Thyroid gland (tissue), 4 donors: ENCODE measurements around the gene SPEM3. TPM values are rescaled to one million over a fixed set of nuclear protein-coding genes. Genes with fewer than 3 reads are reported as not detected.

Experiments used
- total RNA-seq, 4 donors: library from RNA; depleted of rRNA; stranded (reverse); fragments of >200 nt; gene quantifications; one replicate each; pipeline ENCODE4 v1.2.3, GENCODE V29; 2016

Gene SPEM3
- total RNA-seq, 4 donors from 2014 or later = not detected

Other genes with a start within 250 kb of the SPEM3 start
- 1 to 10 TPM in 3 of 4 donors, not detected in 1; 3.0 to 6.5 (median 3.3) TPM for gene ASGR1, start 249.5 kb upstream of the SPEM3 start, total RNA-seq
- 10 to 100 TPM in 2 of 4 donors, 1 to 10 TPM in 2; 6.8 to 21.5 (median 12.4) TPM for gene DLG4, start 209.0 kb upstream of the SPEM3 start, total RNA-seq
- 1,000 to 10,000 TPM in 1 of 4 donors, 100 to 1,000 TPM in 3; 581 to 1,743 (median 795) TPM for gene ACADVL, start 208.9 kb upstream of the SPEM3 start, total RNA-seq
- gene DVL2, start 194.3 kb upstream of the SPEM3 start, total RNA-seq = 10 to 100 TPM; 45.3 to 68.6 (median 49.0) TPM
- gene PHF23, start 189.4 kb upstream of the SPEM3 start, total RNA-seq = 10 to 100 TPM; 19.8 to 39.5 (median 35.8) TPM
- gene GABARAP, start 186.4 kb upstream of the SPEM3 start, total RNA-seq = 100 to 1,000 TPM; 112 to 840 (median 273) TPM
- gene CTDNEP1, start 177.1 kb upstream of the SPEM3 start, total RNA-seq = 10 to 100 TPM; 35.1 to 70.4 (median 48.4) TPM
- gene ELP5, start 176.6 kb upstream of the SPEM3 start, total RNA-seq = 10 to 100 TPM; 27.4 to 49.0 (median 33.0) TPM
- gene CLDN7, start 166.4 kb upstream of the SPEM3 start, total RNA-seq = 100 to 1,000 TPM; 108 to 161 (median 144) TPM
- gene SLC2A4, start 147.1 kb upstream of the SPEM3 start, total RNA-seq = 10 to 100 TPM in 1 of 4 donors, 1 to 10 TPM in 3; 2.5 to 14.6 (median 3.9) TPM
- 1 to 10 TPM; 1.2 to 4.1 (median 2.1) TPM for gene YBX2, start 134.2 kb upstream of the SPEM3 start, total RNA-seq
- 100 to 1,000 TPM; 135 to 210 (median 144) TPM for gene EIF5A, start 121.2 kb upstream of the SPEM3 start, total RNA-seq
- 100 to 1,000 TPM in 2 of 4 donors, 10 to 100 TPM in 2; 69.5 to 130 (median 100) TPM for gene GPS2, start 113.5 kb upstream of the SPEM3 start, total RNA-seq
- gene NEURL4, start 99.5 kb upstream of the SPEM3 start, total RNA-seq = 10 to 100 TPM; 18.5 to 32.8 (median 22.5) TPM
- gene ACAP1, start 92.3 kb upstream of the SPEM3 start, total RNA-seq = 1 to 10 TPM in 3 of 4 donors, under 1 TPM in 1; 0.89 to 7.1 (median 3.8) TPM
- 10 to 100 TPM in 3 of 4 donors, 1 to 10 TPM in 1; 6.6 to 20.4 (median 18.7) TPM for gene KCTD11, start 76.7 kb upstream of the SPEM3 start, total RNA-seq
- not detected for gene TMEM95, start 73.7 kb upstream of the SPEM3 start, total RNA-seq
- 10 to 100 TPM; 11.0 to 30.2 (median 15.9) TPM for gene TNK1, start 47.8 kb upstream of the SPEM3 start, total RNA-seq
- gene PLSCR3, start 34.3 kb upstream of the SPEM3 start, total RNA-seq = 10 to 100 TPM; 18.3 to 21.6 (median 19.9) TPM
- 100 to 1,000 TPM in 1 of 4 donors, 10 to 100 TPM in 3; 27.8 to 133 (median 35.2) TPM for gene TMEM256, start 24.8 kb upstream of the SPEM3 start, total RNA-seq
- gene NLGN2, start 21.0 kb upstream of the SPEM3 start, total RNA-seq = 1 to 10 TPM; 2.2 to 6.3 (median 4.7) TPM
- not detected for gene SPEM1, start 8.5 kb upstream of the SPEM3 start, total RNA-seq
- under 1 TPM in 1 of 4 donors, not detected in 3; 0.40 TPM for gene SPEM2, start 3.2 kb upstream of the SPEM3 start, total RNA-seq
- gene TMEM102, start 6.6 kb downstream of the SPEM3 start, total RNA-seq = 10 to 100 TPM; 11.3 to 19.4 (median 16.4) TPM
- gene FGF11, start 10.7 kb downstream of the SPEM3 start, total RNA-seq = 10 to 100 TPM in 3 of 4 donors, 1 to 10 TPM in 1; 4.3 to 12.1 (median 10.5) TPM
- gene CHRNB1, start 16.2 kb downstream of the SPEM3 start, total RNA-seq = 10 to 100 TPM; 13.4 to 29.2 (median 19.8) TPM
- 10 to 100 TPM; 58.5 to 85.2 (median 79.9) TPM for gene ZBTB4, start 50.8 kb downstream of the SPEM3 start, total RNA-seq
- not detected for gene SLC35G6, start 52.6 kb downstream of the SPEM3 start, total RNA-seq
- 100 to 1,000 TPM in 2 of 4 donors, 10 to 100 TPM in 2; 47.6 to 125 (median 82.2) TPM for gene POLR2A, start 55.5 kb downstream of the SPEM3 start, total RNA-seq
- gene TNFSF12, start 120.2 kb downstream of the SPEM3 start, total RNA-seq = 10 to 100 TPM; 17.9 to 39.9 (median 30.8) TPM
- 10 to 100 TPM; 11.7 to 32.2 (median 24.8) TPM for gene TNFSF13, start 129.9 kb downstream of the SPEM3 start, total RNA-seq
- gene SENP3, start 133.1 kb downstream of the SPEM3 start, total RNA-seq = 10 to 100 TPM; 62.4 to 73.3 (median 66.3) TPM
- 10 to 100 TPM; 13.6 to 52.0 (median 21.5) TPM for gene CD68, start 150.8 kb downstream of the SPEM3 start, total RNA-seq
- gene MPDU1, start 155.0 kb downstream of the SPEM3 start, total RNA-seq = 100 to 1,000 TPM in 3 of 4 donors, 10 to 100 TPM in 1; 88.8 to 250 (median 164) TPM
- gene SOX15, start 161.2 kb downstream of the SPEM3 start, total RNA-seq = 1 to 10 TPM in 1 of 4 donors, under 1 TPM in 1, not detected in 2; 0.67 to 3.1 TPM
- gene FXR2, start 186.0 kb downstream of the SPEM3 start, total RNA-seq = 10 to 100 TPM; 27.6 to 37.5 (median 28.6) TPM
- gene SAT2, start 199.0 kb downstream of the SPEM3 start, total RNA-seq = 10 to 100 TPM; 59.5 to 74.2 (median 61.9) TPM
- gene SHBG, start 201.3 kb downstream of the SPEM3 start, total RNA-seq = under 1 TPM in 1 of 4 donors, not detected in 3; 0.83 TPM
- 1 to 10 TPM in 2 of 4 donors, under 1 TPM in 2; 0.40 to 1.7 (median 0.90) TPM for gene ATP1B2, start 222.1 kb downstream of the SPEM3 start, total RNA-seq